ENCODE data around the gene GPX1.

- TF ChIP-seq CTCF (IDR thresholded peaks at IDR 0.05) = no peak
- TF ChIP-seq EZH2 (IDR thresholded peaks at IDR 0.05; ENCODE audit: borderline replicate concordance, insufficient read depth, low read depth, low read length, poor library complexity, severe bottlenecking) = no peak
Measured at GRCh38 chr3:49397470-49397869, 39.3 kb upstream of the GPX1 start.
